Natural killer cell (primary cell): ENCODE results near the gene WDR33. TPM values are rescaled to one million over a fixed set of nuclear protein-coding genes. Genes with fewer than 3 reads are reported as not detected.
A peak's percentile ranks its signal among the peaks of the same experiment; 100 is the strongest.

Source experiments
- ATAC-seq, 3 donors: fragments of 150-1000 bp in 2 of 3; fragments of 200-7000 bp in 1 of 3; cut with Tn5 transposase; 1 replicate in 1 of 3; 2 replicates in 2 of 3; pipeline ENCODE4 v1.10.0; 2021; ENCODE audit warnings: mild to moderate bottlenecking in 2 of 3, moderate library complexity in 2 of 3
- DNase-seq, 2 donors: peaks; one replicate each; pipeline versions ENCODE4 v3.0.0 to v3.0.0-alpha.2; 2013 to 2021; ENCODE audit warnings: mixed read lengths in 1 of 2
- H3K27ac ChIP-seq: one replicate; pipeline ENCODE4 v1.5.1; 2013; ENCODE audit warnings: mild to moderate bottlenecking, low read length
- H3K27me3 ChIP-seq: one replicate; pipeline ENCODE4 v1.6.1; 2013; ENCODE audit warnings: low read length; ENCODE audit not compliant: control insufficient read depth, insufficient read depth
- H3K36me3 ChIP-seq: one replicate; pipeline ENCODE4 v1.6.1; 2013; ENCODE audit warnings: low read length; ENCODE audit not compliant: control insufficient read depth, insufficient read depth
- H3K4me1 ChIP-seq: one replicate; pipeline ENCODE4 v1.6.1; 2013; ENCODE audit warnings: low read length; ENCODE audit not compliant: control insufficient read depth, insufficient read depth
- H3K4me3 ChIP-seq: one replicate; pipeline ENCODE4 v1.5.1; 2013; ENCODE audit warnings: low read length
- H3K9me3 ChIP-seq: one replicate; pipeline ENCODE4 v1.6.1; 2013; ENCODE audit warnings: low read length; ENCODE audit not compliant: control insufficient read depth, insufficient read depth
- H3K27ac Mint-ChIP-seq, 2 donors: one replicate each; pipeline ENCODE4 v1.8.0; 2022; ENCODE audit warnings: mild to moderate bottlenecking in 2 of 2, mixed read lengths in 2 of 2, moderate library complexity in 1 of 2
- H3K27me3 Mint-ChIP-seq, 2 donors: one replicate each; pipeline ENCODE4 v1.8.0; 2022; ENCODE audit warnings: low read depth in 2 of 2, mixed read lengths in 2 of 2
- H3K36me3 Mint-ChIP-seq: one replicate; pipeline ENCODE4 v1.8.0; 2022; ENCODE audit warnings: mixed read lengths
- H3K4me1 Mint-ChIP-seq, 2 donors: one replicate each; pipeline ENCODE4 v1.8.0; 2022; ENCODE audit warnings: mixed read lengths in 2 of 2
- H3K4me3 Mint-ChIP-seq: one replicate; pipeline ENCODE4 v1.8.0; 2022; ENCODE audit warnings: mild to moderate bottlenecking, moderate library complexity, mixed read lengths
- H3K9me3 Mint-ChIP-seq, 2 donors: one replicate each; pipeline ENCODE4 v1.8.0; 2022; ENCODE audit warnings: mixed read lengths in 2 of 2
- WGBS: methylation state at CpG from one replicate; pipeline ENCODE4 v1.1.7; 2013; ENCODE audit warnings: missing lambda C conversion rate; ENCODE audit not compliant: insufficient coverage; 5-methylcytosine and 5-hydroxymethylcytosine counted together
- intact Hi-C: fragments of 100-400 bp; cut with micrococcal nuclease; formaldehyde crosslinking; loops from one replicate; pipeline ENCODE4 v1.14.2; 2022
- total RNA-seq, 4 donors: library from RNA; stranded (reverse); fragments of 120-200 nt in 1 of 4; gene quantifications; one replicate each; pipeline versions ENCODE4 v1.2.3 to v1.2.4, GENCODE V29; 2013 to 2022
- TF ChIP-seq, protein P1 (sequence below): fragments of 200-600 bp; IDR thresholded peaks from one replicate; pipeline ENCODE4 v1.8.0; 2022; ENCODE audit warnings: antibody characterized with exemption

The WDR33 gene
- total RNA-seq, 3 donors from 2014 or later (not counting 1 experiment from before 2014, with no cell fraction given) = 55.2 to 78.4 (median 55.3) TPM

DNA sequence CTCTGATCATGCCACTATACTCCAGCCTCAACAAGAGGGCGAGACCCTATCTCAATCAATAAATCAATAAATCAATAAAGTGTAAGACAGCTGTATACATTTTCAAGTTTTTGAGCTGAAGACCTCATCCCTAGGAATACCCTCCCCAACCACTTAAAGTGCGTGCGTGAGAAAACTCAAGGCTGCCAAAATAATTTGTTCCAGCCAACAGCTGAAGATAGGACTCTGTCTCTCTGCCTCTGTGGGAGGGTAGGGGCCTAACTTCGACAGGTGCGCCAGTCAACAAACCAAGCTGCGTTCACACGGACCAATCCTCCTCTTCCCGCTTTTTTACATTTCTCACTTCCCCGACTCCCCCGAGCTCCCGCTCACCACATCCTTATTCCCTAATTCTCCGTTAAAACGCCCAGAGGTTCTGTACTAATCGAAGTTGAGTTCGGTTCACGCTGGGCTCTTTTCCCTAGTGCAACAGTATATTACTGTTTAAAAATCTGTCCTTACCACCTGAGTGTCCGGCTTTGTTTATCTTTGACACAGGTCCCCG, 46.4 kb upstream of the WDR33 start:
- peak overlapping the region; percentile 92 for H3K4me3 Mint-ChIP-seq
- peak overlapping the region; percentile 70 for H3K4me3 ChIP-seq
- peak overlapping the region; percentile 64 for H3K27ac ChIP-seq
- peaks cover 3% of the 10 kb centered on the region for H3K36me3 ChIP-seq
- no peaks in the 10 kb centered on the region for H3K36me3 Mint-ChIP-seq
- TF ChIP-seq, protein P1, sequence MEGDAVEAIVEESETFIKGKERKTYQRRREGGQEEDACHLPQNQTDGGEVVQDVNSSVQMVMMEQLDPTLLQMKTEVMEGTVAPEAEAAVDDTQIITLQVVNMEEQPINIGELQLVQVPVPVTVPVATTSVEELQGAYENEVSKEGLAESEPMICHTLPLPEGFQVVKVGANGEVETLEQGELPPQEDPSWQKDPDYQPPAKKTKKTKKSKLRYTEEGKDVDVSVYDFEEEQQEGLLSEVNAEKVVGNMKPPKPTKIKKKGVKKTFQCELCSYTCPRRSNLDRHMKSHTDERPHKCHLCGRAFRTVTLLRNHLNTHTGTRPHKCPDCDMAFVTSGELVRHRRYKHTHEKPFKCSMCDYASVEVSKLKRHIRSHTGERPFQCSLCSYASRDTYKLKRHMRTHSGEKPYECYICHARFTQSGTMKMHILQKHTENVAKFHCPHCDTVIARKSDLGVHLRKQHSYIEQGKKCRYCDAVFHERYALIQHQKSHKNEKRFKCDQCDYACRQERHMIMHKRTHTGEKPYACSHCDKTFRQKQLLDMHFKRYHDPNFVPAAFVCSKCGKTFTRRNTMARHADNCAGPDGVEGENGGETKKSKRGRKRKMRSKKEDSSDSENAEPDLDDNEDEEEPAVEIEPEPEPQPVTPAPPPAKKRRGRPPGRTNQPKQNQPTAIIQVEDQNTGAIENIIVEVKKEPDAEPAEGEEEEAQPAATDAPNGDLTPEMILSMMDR = no peak
- H3K27me3 ChIP-seq = no peaks in the 10 kb centered on the region
- ATAC-seq (no peak), DNase-seq (peak in 1 of 2 donors; percentile 48)
- H3K4me1 Mint-ChIP-seq = peaks cover 24 to 46% of the 10 kb centered on the region in 2 donors
- intact Hi-C loops = loop anchor here (2.0 to 5.0 kb wide), 3 partner anchors 47 to 170 kb away; partner anchors contain the start of genes SAP130, SFT2D3 and WDR33
- H3K9me3 ChIP-seq = no peaks in the 10 kb centered on the region
- peaks cover 33% of the 10 kb centered on the region for H3K4me1 ChIP-seq
- no peaks in the 10 kb centered on the region for H3K9me3 Mint-ChIP-seq
- WGBS = under 1% methylated on average over 16 of the region's 18 CpGs
- no peaks in the 10 kb centered on the region for H3K27me3 Mint-ChIP-seq
- peak overlapping the region; percentile 82 to 89 for H3K27ac Mint-ChIP-seq

DNA sequence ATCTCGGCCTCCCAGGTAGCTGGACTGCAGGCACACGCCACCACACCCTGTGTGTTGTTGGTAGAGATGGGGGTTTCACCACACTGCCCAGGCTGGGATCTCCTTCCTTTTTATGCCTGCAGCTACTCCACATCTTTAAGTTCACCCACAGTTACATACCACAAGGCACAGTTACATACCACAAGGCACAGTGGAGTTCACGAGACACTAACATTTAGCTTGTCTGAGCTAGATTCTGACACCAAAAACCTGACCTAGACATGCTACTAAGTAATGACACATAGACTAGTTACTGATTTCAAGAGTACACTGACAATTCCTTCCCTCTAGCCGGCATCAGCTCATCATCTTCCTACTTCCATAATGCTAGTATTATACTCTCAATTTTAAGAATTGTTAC, 42.7 kb upstream of the WDR33 start:
- WGBS = 34% methylated on average over 2 of the region's 4 CpGs
- no peaks in the 10 kb centered on the region for H3K36me3 Mint-ChIP-seq
- H3K4me1 Mint-ChIP-seq = peaks cover 24 to 46% of the 10 kb centered on the region in 2 donors
- DNase-seq = no peak
- Histone ChIP-seq H3K27ac (no peak overlapping the region), H3K4me3 (no peak overlapping the region), H3K36me3 (peaks cover 23% of the 10 kb centered on the region), H3K4me1 (peaks cover 27% of the 10 kb centered on the region), H3K9me3 (no peaks in the 10 kb centered on the region), H3K27me3 (no peaks in the 10 kb centered on the region)
- TF ChIP-seq, protein P1 = no peak
- intact Hi-C loops = no loop called here
- H3K27ac Mint-ChIP-seq = peak overlapping the region; percentile 67 to 72
- no peaks in the 10 kb centered on the region for H3K27me3 Mint-ChIP-seq
- no peak for ATAC-seq
- no peaks in the 10 kb centered on the region for H3K9me3 Mint-ChIP-seq
- no peak overlapping the region for H3K4me3 Mint-ChIP-seq

DNA sequence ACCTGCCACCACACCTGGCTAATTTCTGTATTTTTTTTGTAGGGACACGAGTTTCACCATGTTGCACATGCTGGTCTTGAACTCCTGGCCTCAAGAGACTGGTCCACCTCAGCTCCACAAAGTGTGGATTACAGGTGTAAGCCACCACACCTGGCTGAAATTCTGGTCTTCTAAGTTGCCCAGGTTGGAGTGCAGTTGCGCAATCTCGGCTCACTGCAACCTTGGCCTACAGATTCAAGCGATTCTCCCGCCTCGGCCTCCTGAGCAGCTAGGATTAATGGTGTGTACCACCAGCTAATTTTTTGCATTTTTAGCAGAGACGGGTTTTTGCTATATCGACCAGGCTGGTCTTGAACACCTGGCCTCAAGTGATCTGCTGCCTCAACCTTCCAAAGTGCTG, 41.4 kb upstream of the WDR33 start:
- DNase-seq = no peak
- WGBS = 97% methylated on average over 8 of the region's 8 CpGs
- Mint-ChIP-seq H3K4me1 (peaks cover 20 to 36% of the 10 kb centered on the region in 2 donors), H3K27me3 (no peaks in the 10 kb centered on the region), H3K36me3 (no peaks in the 10 kb centered on the region), H3K9me3 (no peaks in the 10 kb centered on the region), H3K27ac (no peak overlapping the region), H3K4me3 (no peak overlapping the region)
- TF ChIP-seq, protein P1 = no peak
- no peaks in the 10 kb centered on the region for H3K27me3 ChIP-seq
- peaks cover 19% of the 10 kb centered on the region for H3K4me1 ChIP-seq
- no peaks in the 10 kb centered on the region for H3K9me3 ChIP-seq
- ATAC-seq = no peak
- peaks cover 31% of the 10 kb centered on the region for H3K36me3 ChIP-seq
- intact Hi-C loops = no loop called here
- H3K4me3 ChIP-seq = no peak overlapping the region
- H3K27ac ChIP-seq = no peak overlapping the region

DNA sequence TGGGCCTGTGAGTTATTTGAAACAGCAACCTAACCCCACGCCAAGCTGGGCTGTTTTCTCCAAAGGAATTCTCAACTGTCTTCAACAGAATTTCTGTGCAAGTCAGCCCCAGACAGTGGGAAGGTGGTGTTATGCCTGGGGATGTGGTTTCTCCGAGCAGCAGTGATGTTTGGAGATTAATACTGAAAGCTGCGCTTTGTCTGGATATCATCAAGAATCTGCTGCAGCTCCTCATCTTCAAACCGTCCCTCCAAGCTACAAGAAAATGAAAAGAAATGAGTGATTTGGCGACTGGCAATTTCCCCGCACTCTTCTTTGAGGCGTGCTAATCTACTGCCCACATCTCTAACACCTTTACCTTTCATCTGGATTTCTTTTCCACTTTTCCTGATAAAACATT, 37.0 kb upstream of the WDR33 start:
- no peaks in the 10 kb centered on the region for H3K36me3 Mint-ChIP-seq
- peaks cover 6% of the 10 kb centered on the region in 2 donors for H3K4me1 Mint-ChIP-seq
- no peaks in the 10 kb centered on the region for H3K27me3 Mint-ChIP-seq
- no peak overlapping the region for H3K4me3 ChIP-seq
- DNase-seq (no peak), ATAC-seq (no peak)
- H3K27me3 ChIP-seq = no peaks in the 10 kb centered on the region
- H3K36me3 ChIP-seq = peaks cover 49% of the 10 kb centered on the region
- H3K9me3 ChIP-seq = no peaks in the 10 kb centered on the region
- H3K9me3 Mint-ChIP-seq = no peaks in the 10 kb centered on the region
- TF ChIP-seq, protein P1 = no peak
- no peak overlapping the region for H3K27ac ChIP-seq
- H3K4me3 Mint-ChIP-seq = no peak overlapping the region
- no peaks in the 10 kb centered on the region for H3K4me1 ChIP-seq
- intact Hi-C loops = no loop called here
- 75% methylated on average over 7 of the region's 7 CpGs for WGBS
- H3K27ac Mint-ChIP-seq = no peak overlapping the region
